ENCODE measurements around the gene NUDT3. TPM values are rescaled to one million over a fixed set of nuclear protein-coding genes. Genes with fewer than 3 reads are reported as not detected.

Gene NUDT3
- total and polyA plus RNA-seq, 9 of the 15 experiments (the other 6 are each of a cell fraction or from before 2014, with no cell fraction given): 5.4 to 81.2 (median 56.4) TPM

DNA sequence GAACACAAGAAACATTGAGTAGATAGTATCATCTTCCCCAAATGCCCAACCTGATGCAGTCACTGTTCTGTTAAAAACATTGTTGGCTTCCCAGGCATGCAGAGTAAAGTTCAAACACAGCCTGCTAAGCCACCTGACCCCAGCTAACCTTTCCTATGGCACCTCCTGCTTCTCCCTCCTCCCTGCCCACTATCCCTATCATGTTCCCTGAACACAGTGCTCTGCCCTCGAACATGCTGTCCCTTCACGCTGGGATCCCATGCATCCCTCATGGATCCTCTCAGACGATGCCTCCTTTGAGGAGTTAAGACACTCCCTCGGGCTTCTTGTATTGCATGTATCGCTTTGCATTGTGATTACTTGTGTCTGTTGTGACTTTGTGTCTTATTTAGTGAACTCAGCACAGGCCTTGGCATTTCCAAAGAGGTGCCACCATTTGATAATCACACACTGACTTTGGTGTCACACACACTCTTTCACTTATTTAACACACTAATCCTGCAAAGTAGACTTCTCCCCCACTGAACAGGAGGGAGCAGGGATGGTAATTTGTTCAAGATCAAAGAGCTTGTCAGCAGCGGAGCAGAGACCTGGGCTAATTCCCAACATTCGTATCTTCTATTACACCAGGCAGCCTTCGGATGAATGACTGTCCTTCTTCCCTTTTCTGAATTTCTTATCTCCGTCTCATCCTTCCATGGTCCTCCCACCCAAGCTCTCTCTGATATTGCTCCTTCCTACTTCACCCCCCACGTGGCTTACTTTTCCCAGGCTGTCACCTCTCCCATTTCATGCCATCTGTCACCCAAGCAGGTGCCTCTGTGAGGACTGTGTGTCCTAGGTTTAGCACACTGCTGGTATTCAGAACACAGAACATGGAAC lies 115.3 kb downstream of the NUDT3 start (continued):
- TF ChIP-seq TAF15 (IDR thresholded peaks at IDR 0.05; ENCODE audit: low read depth, low read length) (no peak), ZNF239 (CRISPR knock-in tag; IDR thresholded peaks at IDR 0.05) (no peak), FOXK1 (CRISPR knock-in tag; IDR thresholded peaks at IDR 0.05; ENCODE audit: borderline replicate concordance) (peak; percentile 87; the same call in 1 of the 2 replicates), SMARCA4 (IDR thresholded peaks at IDR 0.05) (peak; percentile 81), GTF2E2 (tag; IDR thresholded peaks at IDR 0.05) (no peak), FOXJ2 (tag; IDR thresholded peaks at IDR 0.05) (no peak), CREB3 (tag; conservative IDR thresholded peaks at IDR 0.05; ENCODE audit: low read depth) (no peak), THRAP3 (IDR thresholded peaks at IDR 0.05; ENCODE audit: borderline replicate concordance) (peak; percentile 6; the same call in 1 of the 2 replicates), MLLT1 (IDR thresholded peaks at IDR 0.05) (0 out of 4 replicates have a peak, but pooled peaks have one; percentile 16 to 39), ZNF592 (IDR thresholded peaks at IDR 0.05) (peak; percentile 51), USF2 (CRISPR knock-in tag; IDR thresholded peaks at IDR 0.05) (0 out of 2 replicates have a peak, but pooled peaks have one; percentile 37), ELF2 (CRISPR knock-in tag; IDR thresholded peaks at IDR 0.05) (peak; percentile 67; the same call in 1 of the 2 replicates), E2F5 (CRISPR knock-in tag; IDR thresholded peaks at IDR 0.05) (no peak), ZBTB1 (CRISPR knock-in tag; IDR thresholded peaks at IDR 0.05; ENCODE audit: borderline replicate concordance, low read depth) (no peak), ETV5 (CRISPR knock-in tag; IDR thresholded peaks at IDR 0.05; ENCODE audit: low read depth) (0 out of 2 replicates have a peak, but pooled peaks have one; percentile 17), MTA1 (IDR thresholded peaks at IDR 0.05; ENCODE audit: borderline replicate concordance) (peak; percentile 40; the same call in 1 of the 2 replicates), CHCHD3 (CRISPR knock-in tag; IDR thresholded peaks at IDR 0.05) (no peak), ZNF12 (CRISPR knock-in tag; IDR thresholded peaks at IDR 0.05) (no peak), SRSF7 (optimal IDR thresholded peaks at IDR 0.05; ENCODE audit: low read depth, low read length) (no peak)
